ENCODE results near the gene PROK2.

PROK2 gene

GRCh38 chr3:71815340-71816067 lies 30.6 kb upstream of the PROK2 start:
- H3K4me3 ChIP-seq (ENCODE audit: control insufficient read depth, low read depth, low read length), result no peak overlapping the region
- TF ChIP-seq CTCF (IDR thresholded peaks at IDR 0.05; ENCODE audit: control insufficient read depth, insufficient read depth, low read depth, low read length, missing control alignments), result no peak
- no peak for DNase-seq (ENCODE audit: low read depth)

GRCh38 chr3:71813704-71814103 lies 28.8 kb upstream of the PROK2 start:
- no peak for DNase-seq (ENCODE audit: low read depth)
- no peak overlapping the region for H3K4me3 ChIP-seq (ENCODE audit: control insufficient read depth, low read depth, low read length)
- TF ChIP-seq CTCF (IDR thresholded peaks at IDR 0.05; ENCODE audit: control insufficient read depth, insufficient read depth, low read depth, low read length, missing control alignments), result no peak

GRCh38 chr3:71813073-71813472 lies 28.1 kb upstream of the PROK2 start:
- no peak for TF ChIP-seq CTCF (IDR thresholded peaks at IDR 0.05; ENCODE audit: control insufficient read depth, insufficient read depth, low read depth, low read length, missing control alignments)
- no peak for DNase-seq (ENCODE audit: low read depth)
- H3K4me3 ChIP-seq (ENCODE audit: control insufficient read depth, low read depth, low read length), result no peak overlapping the region

- DNase-seq (ENCODE audit: low read depth), result no peak
- no peak for TF ChIP-seq CTCF (IDR thresholded peaks at IDR 0.05; ENCODE audit: control insufficient read depth, insufficient read depth, low read depth, low read length, missing control alignments)
- no peak overlapping the region for H3K4me3 ChIP-seq (ENCODE audit: control insufficient read depth, low read depth, low read length)
Observed at GRCh38 chr3:71810056-71810455, 25.1 kb upstream of the PROK2 start.

- H3K4me3 ChIP-seq (ENCODE audit: control insufficient read depth, low read depth, low read length), result no peak overlapping the region
- TF ChIP-seq CTCF (IDR thresholded peaks at IDR 0.05; ENCODE audit: control insufficient read depth, insufficient read depth, low read depth, low read length, missing control alignments), result no peak
- DNase-seq (ENCODE audit: low read depth), result no peak
Observed at GRCh38 chr3:71809321-71810026, 24.5 kb upstream of the PROK2 start.

- no peak for DNase-seq (ENCODE audit: low read depth)
- H3K4me3 ChIP-seq (ENCODE audit: control insufficient read depth, low read depth, low read length), result no peak overlapping the region
- no peak for TF ChIP-seq CTCF (IDR thresholded peaks at IDR 0.05; ENCODE audit: control insufficient read depth, insufficient read depth, low read depth, low read length, missing control alignments)
Observed at GRCh38 chr3:71806736-71807135, 21.8 kb upstream of the PROK2 start.

Data from AG09309 (cell line).